CD4-positive, alpha-beta T cell treated with Interleukin-2 at 100 ng/mL for 4 hours (primary cell): ENCODE results near the gene OXER1.
"Not testable (repeated sequence)": the region's sequence is repeated elsewhere in the genome, so short reads cannot be mapped to it uniquely, and the experiment has no call there.

Source experiments
- DNase-seq: peaks from one replicate; pipeline ENCODE4 v3.0.0-alpha.2; 2020; ENCODE audit warnings: low spot score

Gene OXER1

GRCh38 chr2:42752314-42752713 lies 11.6 kb downstream of the OXER1 start:
- peak; percentile 15 for DNase-seq

GRCh38 chr2:42748840-42749239 lies 15.1 kb downstream of the OXER1 start:
- no peak for DNase-seq

GRCh38 chr2:42747422-42747821 lies 16.5 kb downstream of the OXER1 start:
- no peak for DNase-seq

GRCh38 chr2:42744545-42745082 lies 19.3 kb downstream of the OXER1 start:
- no peak for DNase-seq

GRCh38 chr2:42743659-42743990 lies 20.3 kb downstream of the OXER1 start:
- no peak for DNase-seq

- DNase-seq, result no peak
These were observed 20.9 kb downstream of the OXER1 start for GRCh38 chr2:42742740-42743658.

GRCh38 chr2:42741140-42741539 lies 22.8 kb downstream of the OXER1 start:
- DNase-seq, result no peak

GRCh38 chr2:42736598-42737322 lies 27.2 kb downstream of the OXER1 start:
- no peak for DNase-seq

- no peak for DNase-seq
These were observed 30.1 kb downstream of the OXER1 start for GRCh38 chr2:42733852-42734251.

GRCh38 chr2:42731316-42731715 lies 32.6 kb downstream of the OXER1 start:
- DNase-seq, result not testable (repeated sequence)

GRCh38 chr2:42726680-42727079 lies 37.3 kb downstream of the OXER1 start:
- no peak for DNase-seq

- DNase-seq, result no peak
These were observed 38.3 kb downstream of the OXER1 start for GRCh38 chr2:42725657-42726056.

- no peak for DNase-seq
These were observed 39.0 kb downstream of the OXER1 start for GRCh38 chr2:42724886-42725285.

GRCh38 chr2:42723465-42723864 lies 40.5 kb downstream of the OXER1 start:
- no peak for DNase-seq

- peak; percentile 15 for DNase-seq
These were observed 41.4 kb downstream of the OXER1 start for GRCh38 chr2:42722320-42723190.

- DNase-seq, result no peak
These were observed 42.0 kb downstream of the OXER1 start for GRCh38 chr2:42721898-42722297.

GRCh38 chr2:42714686-42715085 lies 49.2 kb downstream of the OXER1 start:
- no peak for DNase-seq

- no peak for DNase-seq
These were observed 50.0 kb downstream of the OXER1 start for GRCh38 chr2:42713920-42714319.

- DNase-seq, result no peak
These were observed 51.0 kb downstream of the OXER1 start for GRCh38 chr2:42712934-42713333.
